A673 (cell line): Measurements from ENCODE around the gene METTL25. TPM values are rescaled to one million over a fixed set of nuclear protein-coding genes. Genes with fewer than 3 reads are reported as not detected.
"Not testable (repeated sequence)": the region's sequence is repeated elsewhere in the genome, so short reads cannot be mapped to it uniquely, and the experiment has no call there.

Experiments
- BruUV-seq: library from RNA; stranded (reverse); fragments of 400-500 nt; replicated peaks from 2 replicates; lab custom pipeline; 2021; lab: Mats Ljungman, UMichigan
- CTCF ChIA-PET: fragments of 300-600 bp; sonication (Branson Sonifier 250); formaldehyde crosslinking; loops from one replicate; lab custom pipeline; 2022; ENCODE audit warnings: antibody characterized with exemption; lab: Charles Lee
- POLR2A ChIA-PET: fragments of 300-600 bp; sonication (Branson Sonifier 250); formaldehyde crosslinking; loops from one replicate; lab custom pipeline; 2022; ENCODE audit warnings: antibody characterized with exemption; ENCODE audit not compliant: low non-redundant PET; lab: Charles Lee
- DNase-seq: peaks from one replicate; pipeline ENCODE4 v3.0.0-alpha.2; 2015; ENCODE audit warnings: low spot score
- H3K27ac ChIP-seq: fragments of 200-600 bp; sonication (generic); 2 replicates; pipeline ENCODE4 v1.5.1; 2016; ENCODE audit warnings: mixed run types, low read depth, mild to moderate bottlenecking, mixed read lengths, antibody characterized with exemption, low read length; ENCODE audit not compliant: poor library complexity, severe bottlenecking
- H3K27me3 ChIP-seq: fragments of 200-600 bp; sonication (generic); replicated peaks from 2 replicates; pipeline ENCODE4 v1.6.1; 2017; ENCODE audit warnings: mixed run types, low read depth, mild to moderate bottlenecking, mixed read lengths, antibody characterized with exemption, low read length; ENCODE audit not compliant: insufficient read depth, poor library complexity
- H3K36me3 ChIP-seq: fragments of 200-600 bp; sonication (generic); 2 replicates; pipeline ENCODE4 v1.6.1; 2016; ENCODE audit warnings: mixed run types, mild to moderate bottlenecking, mixed read lengths, antibody characterized with exemption, low read length; ENCODE audit not compliant: insufficient read depth, poor library complexity, severe bottlenecking
- H3K4me1 ChIP-seq: fragments of 200-600 bp; sonication (generic); 2 replicates; pipeline ENCODE4 v1.6.1; 2017; ENCODE audit warnings: mixed run types, mild to moderate bottlenecking, mixed read lengths, antibody characterized with exemption, low read length; ENCODE audit not compliant: insufficient read depth, poor library complexity, severe bottlenecking
- H3K4me3 ChIP-seq: fragments of 200-600 bp; sonication (generic); 2 replicates; pipeline ENCODE4 v1.5.1; 2016; ENCODE audit warnings: low read depth, mixed run types, mild to moderate bottlenecking, mixed read lengths, low read length; ENCODE audit not compliant: poor library complexity, severe bottlenecking
- H3K9me3 ChIP-seq: fragments of 200-600 bp; sonication (generic); 2 replicates; pipeline ENCODE4 v1.6.1; 2016; ENCODE audit warnings: mixed run types, low read depth, mild to moderate bottlenecking, mixed read lengths, antibody characterized with exemption, low read length; ENCODE audit not compliant: poor library complexity, severe bottlenecking
- CTCF ChIP-seq: fragments of 300-800, 200-600 bp; sonication (generic); conservative IDR thresholded peaks from 2 replicates; pipeline ENCODE4 v1.5.1; 2017; ENCODE audit warnings: low read depth, mild to moderate bottlenecking, antibody characterized with exemption, low read length, moderate library complexity, mixed read lengths
- EZH2 ChIP-seq: fragments of 200-600 bp; sonication (generic); IDR thresholded peaks from 2 replicates; pipeline ENCODE4 v1.6.1; 2017; ENCODE audit warnings: borderline replicate concordance, low read depth, mild to moderate bottlenecking, mixed read lengths, antibody characterized with exemption, low read length; ENCODE audit not compliant: poor library complexity, severe bottlenecking
- intact Hi-C: fragments of 100-400 bp; cut with micrococcal nuclease; formaldehyde crosslinking; loops from one replicate; pipeline ENCODE4 v1.10.0; 2022; ENCODE audit not compliant: unreplicated experiment
- total RNA-seq: library from RNA; stranded (reverse); gene quantifications from 2 replicates; pipeline ENCODE4 v1.2.3, GENCODE V29; 2021

Gene METTL25
- total RNA-seq, 1 experiment from 2014 or later = 5.1 TPM

GRCh38 chr12:82359115-82359478 lies 768 bp downstream of the METTL25 start:
- CTCF ChIA-PET = no interaction called here
- TF ChIP-seq CTCF = no peak
- Histone ChIP-seq H3K9me3 (no peaks in the 10 kb centered on the region), H3K4me3 (peak overlapping the region; percentile 67), H3K27ac (peak overlapping the region; percentile 97), H3K4me1 (peaks cover 23% of the 10 kb centered on the region), H3K36me3 (peaks cover 15% of the 10 kb centered on the region), H3K27me3 (no peaks in the 10 kb centered on the region)
- no peak for DNase-seq
- BruUV-seq = no TSS peak
- intact Hi-C loops = no loop called here
- POLR2A ChIA-PET = no interaction called here

GRCh38 chr12:82360834-82361233 lies 2.5 kb downstream of the METTL25 start:
- BruUV-seq, H3K27me3 ChIP-seq, CTCF ChIA-PET, DNase-seq, intact Hi-C loops, H3K4me3 ChIP-seq, H3K36me3 ChIP-seq, POLR2A ChIA-PET, H3K27ac ChIP-seq, H3K9me3 ChIP-seq: not testable (repeated sequence)
- H3K4me1 ChIP-seq = peaks cover 14% of the 10 kb centered on the region

- CTCF ChIA-PET = no interaction called here
- no peak for DNase-seq
Measured at GRCh38 chr12:82361461-82361915, 3.2 kb downstream of the METTL25 start.

More at GRCh38 chr12:82361461-82361915, 3.2 kb downstream of the METTL25 start:
- POLR2A ChIA-PET = no interaction called here
- peaks cover 8% of the 10 kb centered on the region for H3K4me1 ChIP-seq
- intact Hi-C loops = no loop called here
- H3K27ac ChIP-seq = no peak overlapping the region
- H3K27me3 ChIP-seq = no peaks in the 10 kb centered on the region
- H3K4me3 ChIP-seq = no peak overlapping the region
- H3K36me3 ChIP-seq = peaks cover 3% of the 10 kb centered on the region
- TF ChIP-seq EZH2 = no peak
- no peak for TF ChIP-seq CTCF
- H3K9me3 ChIP-seq = no peaks in the 10 kb centered on the region
- BruUV-seq = no TSS peak
